DND-41 (cell line): ENCODE data around the gene HSPA12A.

ENCODE experiments used
- EZH2 ChIP-seq: IDR thresholded peaks from 3 replicates; pipeline ENCODE4 v1.6.1; 2012; ENCODE audit warnings: borderline replicate concordance, low read depth, mild to moderate bottlenecking, moderate library complexity, low read length, inconsistent platforms; ENCODE audit not compliant: severe bottlenecking
- TF ChIP-seq, protein P1 (sequence below): IDR thresholded peaks from 2 replicates; pipeline ENCODE4 v1.5.1; 2012; ENCODE audit warnings: borderline replicate concordance, low read length, moderate library complexity, mild to moderate bottlenecking; ENCODE audit not compliant: poor library complexity, severe bottlenecking; ENCODE audit errors: extremely low read depth

DNA sequence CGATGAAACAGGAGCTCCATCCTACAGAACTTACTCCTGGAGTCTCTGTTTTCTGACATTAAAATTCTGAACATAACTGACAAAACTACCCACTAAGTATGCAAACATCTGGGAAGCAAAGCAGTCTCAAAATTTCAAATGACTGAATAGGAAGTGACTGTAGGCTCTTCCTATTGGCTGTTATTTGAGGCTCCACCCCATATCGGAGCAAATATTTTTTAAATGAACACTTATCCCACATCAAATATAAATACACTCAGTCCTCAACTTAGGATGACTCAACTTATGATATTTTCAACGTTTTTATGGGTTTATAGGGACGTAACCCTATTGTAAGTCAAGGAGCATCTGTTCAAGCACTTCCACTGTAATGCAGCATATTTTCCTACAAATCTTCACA lies 8.8 kb downstream of the HSPA12A start:
- TF ChIP-seq EZH2: no peak
- TF ChIP-seq, protein P1, sequence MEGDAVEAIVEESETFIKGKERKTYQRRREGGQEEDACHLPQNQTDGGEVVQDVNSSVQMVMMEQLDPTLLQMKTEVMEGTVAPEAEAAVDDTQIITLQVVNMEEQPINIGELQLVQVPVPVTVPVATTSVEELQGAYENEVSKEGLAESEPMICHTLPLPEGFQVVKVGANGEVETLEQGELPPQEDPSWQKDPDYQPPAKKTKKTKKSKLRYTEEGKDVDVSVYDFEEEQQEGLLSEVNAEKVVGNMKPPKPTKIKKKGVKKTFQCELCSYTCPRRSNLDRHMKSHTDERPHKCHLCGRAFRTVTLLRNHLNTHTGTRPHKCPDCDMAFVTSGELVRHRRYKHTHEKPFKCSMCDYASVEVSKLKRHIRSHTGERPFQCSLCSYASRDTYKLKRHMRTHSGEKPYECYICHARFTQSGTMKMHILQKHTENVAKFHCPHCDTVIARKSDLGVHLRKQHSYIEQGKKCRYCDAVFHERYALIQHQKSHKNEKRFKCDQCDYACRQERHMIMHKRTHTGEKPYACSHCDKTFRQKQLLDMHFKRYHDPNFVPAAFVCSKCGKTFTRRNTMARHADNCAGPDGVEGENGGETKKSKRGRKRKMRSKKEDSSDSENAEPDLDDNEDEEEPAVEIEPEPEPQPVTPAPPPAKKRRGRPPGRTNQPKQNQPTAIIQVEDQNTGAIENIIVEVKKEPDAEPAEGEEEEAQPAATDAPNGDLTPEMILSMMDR: no peak
